ENCODE measurements around the gene UBA5. TPM values are rescaled to one million over a fixed set of nuclear protein-coding genes. Genes with fewer than 3 reads are reported as not detected.
A peak's percentile ranks its signal among the peaks of the same experiment; 100 is the strongest.

Gene UBA5
- total and polyA plus RNA-seq, 2 experiments from 2014 or later: 46.3 to 58.3 TPM

GRCh38 chr3:132622148-132622547, 38.0 kb upstream of the UBA5 start:
- WGBS, 2 experiments (ENCODE audit: low coverage in 1 of 2, low lambda C conversion rate in 2 of 2, missing lambda C conversion rate in 2 of 2): 28 to 29% methylated on average over 1 of the region's 1 CpG
- in situ Hi-C loops (cut with MboI): no loop called here
- H3K79me2 ChIP-seq (ENCODE audit: insufficient read depth): no peaks in the 10 kb centered on the region

DNA sequence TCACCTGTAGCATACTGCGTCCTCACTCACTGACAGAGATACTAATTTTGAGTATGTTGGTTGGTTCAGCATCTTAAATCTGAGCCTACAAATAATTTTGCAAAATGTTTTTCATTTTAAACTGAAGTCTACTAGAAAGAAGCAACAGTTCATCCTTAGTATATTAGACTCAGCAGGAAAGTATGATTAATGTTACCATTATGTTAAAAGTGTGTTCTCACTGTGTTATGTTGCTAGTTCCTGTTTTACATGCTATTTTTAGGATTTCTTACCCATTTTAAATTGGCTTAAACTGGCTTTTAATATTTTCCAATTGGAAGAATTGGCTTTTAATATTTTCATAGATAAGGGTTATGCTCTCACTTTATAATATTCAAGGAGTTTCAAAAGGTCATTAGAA, 37.4 kb upstream of the UBA5 start:
- Histone ChIP-seq H3K4me2 (ENCODE audit: unreplicated experiment) (no peak overlapping the region), H3K27me3 (replicated peaks; ENCODE audit: insufficient read depth) (no peaks in the 10 kb centered on the region), H3K9ac (no peak overlapping the region), H4K20me1 (ENCODE audit: insufficient read depth) (no peaks in the 10 kb centered on the region), H3K9me3 (ENCODE audit: low read depth) (no peaks in the 10 kb centered on the region), H3K4me1 (ENCODE audit: insufficient read depth) (peaks cover 26% of the 10 kb centered on the region), H3K4me3 (no peak overlapping the region), H3F3A (ENCODE audit: insufficient read depth) (no peaks in the 10 kb centered on the region), H3K36me3 (ENCODE audit: low read depth) (peaks cover 20% of the 10 kb centered on the region; the same call in 1 of the 2 replicates), H3K79me2 (ENCODE audit: insufficient read depth) (no peaks in the 10 kb centered on the region), H2AFZ (no peak overlapping the region), H3K9me2 (ENCODE audit: insufficient read depth) (no peaks in the 10 kb centered on the region), H3K27ac (no peak overlapping the region)
- WGBS, 2 experiments (ENCODE audit: low coverage in 1 of 2, low lambda C conversion rate in 2 of 2, missing lambda C conversion rate in 2 of 2): 81 to 86% methylated on average over 1 of the region's 1 CpG
- in situ Hi-C loops (cut with MboI): no loop called here
- TF ChIP-seq EZH2phosphoT487 (IDR thresholded peaks at IDR 0.05; ENCODE audit: insufficient read depth, low read depth) (no peak), EZH2 (IDR thresholded peaks at IDR 0.05; ENCODE audit: insufficient read depth, poor library complexity, severe bottlenecking) (no peak)
- DNase-seq: no peak

More at GRCh38 chr3:132622148-132622547, 38.0 kb upstream of the UBA5 start:
- Histone ChIP-seq H4K20me1 (ENCODE audit: insufficient read depth) (no peaks in the 10 kb centered on the region), H3K4me3 (no peak overlapping the region), H3K9me2 (ENCODE audit: insufficient read depth) (no peaks in the 10 kb centered on the region), H3K9me3 (ENCODE audit: low read depth) (no peaks in the 10 kb centered on the region), H3K27ac (no peak overlapping the region), H2AFZ (no peak overlapping the region), H3K4me2 (ENCODE audit: unreplicated experiment) (no peak overlapping the region), H3K4me1 (ENCODE audit: insufficient read depth) (peaks cover 26% of the 10 kb centered on the region), H3K27me3 (replicated peaks; ENCODE audit: insufficient read depth) (no peaks in the 10 kb centered on the region), H3K36me3 (ENCODE audit: low read depth) (peaks cover 17% of the 10 kb centered on the region; the same call in 1 of the 2 replicates), H3F3A (ENCODE audit: insufficient read depth) (no peaks in the 10 kb centered on the region), H3K9ac (no peak overlapping the region)
- TF ChIP-seq EZH2 (IDR thresholded peaks at IDR 0.05; ENCODE audit: insufficient read depth, poor library complexity, severe bottlenecking): no peak
- no peak for TF ChIP-seq EZH2phosphoT487 (IDR thresholded peaks at IDR 0.05; ENCODE audit: insufficient read depth, low read depth)
- no peak for DNase-seq

- H3K4me3 ChIP-seq: no peak overlapping the region
- no peaks in the 10 kb centered on the region for H3K79me2 ChIP-seq (ENCODE audit: insufficient read depth)
- no peaks in the 10 kb centered on the region for H4K20me1 ChIP-seq (ENCODE audit: insufficient read depth)
- H3K27me3 ChIP-seq (replicated peaks; ENCODE audit: insufficient read depth): no peaks in the 10 kb centered on the region
- DNase-seq: no peak
- H3K36me3 ChIP-seq (ENCODE audit: low read depth): peaks cover 20% of the 10 kb centered on the region; the same call in 1 of the 2 replicates
- no peaks in the 10 kb centered on the region for H3F3A ChIP-seq (ENCODE audit: insufficient read depth)
- no peak overlapping the region for H3K4me2 ChIP-seq (ENCODE audit: unreplicated experiment)
- TF ChIP-seq EZH2phosphoT487 (IDR thresholded peaks at IDR 0.05; ENCODE audit: insufficient read depth, low read depth): no peak
- TF ChIP-seq EZH2 (IDR thresholded peaks at IDR 0.05; ENCODE audit: insufficient read depth, poor library complexity, severe bottlenecking): no peak
- no peaks in the 10 kb centered on the region for H3K9me3 ChIP-seq (ENCODE audit: low read depth)
- H2AFZ ChIP-seq: no peak overlapping the region
- no peak overlapping the region for H3K27ac ChIP-seq
- in situ Hi-C loops (cut with MboI): no loop called here
- no peak overlapping the region for H3K9ac ChIP-seq
- H3K9me2 ChIP-seq (ENCODE audit: insufficient read depth): no peaks in the 10 kb centered on the region
- H3K4me1 ChIP-seq (ENCODE audit: insufficient read depth): peaks cover 26% of the 10 kb centered on the region
- WGBS, 2 experiments (ENCODE audit: low coverage in 1 of 2, low lambda C conversion rate in 2 of 2, missing lambda C conversion rate in 2 of 2): 100% methylated on average over 1 of the region's 1 CpG
Measured at GRCh38 chr3:132623646-132624045, 36.5 kb upstream of the UBA5 start.

GRCh38 chr3:132624790-132625189, 35.3 kb upstream of the UBA5 start:
- Histone ChIP-seq H3K27ac (no peak overlapping the region), H3K27me3 (replicated peaks; ENCODE audit: insufficient read depth) (no peaks in the 10 kb centered on the region), H3F3A (ENCODE audit: insufficient read depth) (peaks cover 7% of the 10 kb centered on the region; the same call in 1 of the 2 replicates), H3K4me3 (no peak overlapping the region), H3K4me1 (ENCODE audit: insufficient read depth) (peaks cover 34% of the 10 kb centered on the region), H3K9me2 (ENCODE audit: insufficient read depth) (no peaks in the 10 kb centered on the region), H3K79me2 (ENCODE audit: insufficient read depth) (no peaks in the 10 kb centered on the region), H3K9me3 (ENCODE audit: low read depth) (no peaks in the 10 kb centered on the region), H2AFZ (no peak overlapping the region), H3K9ac (no peak overlapping the region), H3K36me3 (ENCODE audit: low read depth) (peaks cover 20% of the 10 kb centered on the region; the same call in 1 of the 2 replicates), H3K4me2 (ENCODE audit: unreplicated experiment) (peak overlapping the region; percentile 8), H4K20me1 (ENCODE audit: insufficient read depth) (no peaks in the 10 kb centered on the region)
- no peak for DNase-seq
- in situ Hi-C loops (cut with MboI): no loop called here
- WGBS, 2 experiments (ENCODE audit: low coverage in 1 of 2, low lambda C conversion rate in 2 of 2, missing lambda C conversion rate in 2 of 2): 98 to 99% methylated on average over 7 of the region's 7 CpGs
- TF ChIP-seq EZH2phosphoT487 (IDR thresholded peaks at IDR 0.05; ENCODE audit: insufficient read depth, low read depth): no peak
- TF ChIP-seq EZH2 (IDR thresholded peaks at IDR 0.05; ENCODE audit: insufficient read depth, poor library complexity, severe bottlenecking): no peak
